ENCODE data around the gene SURF1.
"Not testable (repeated sequence)": the region's sequence is repeated elsewhere in the genome, so short reads cannot be mapped to it uniquely, and the experiment has no call there.

The SURF1 gene

DNA sequence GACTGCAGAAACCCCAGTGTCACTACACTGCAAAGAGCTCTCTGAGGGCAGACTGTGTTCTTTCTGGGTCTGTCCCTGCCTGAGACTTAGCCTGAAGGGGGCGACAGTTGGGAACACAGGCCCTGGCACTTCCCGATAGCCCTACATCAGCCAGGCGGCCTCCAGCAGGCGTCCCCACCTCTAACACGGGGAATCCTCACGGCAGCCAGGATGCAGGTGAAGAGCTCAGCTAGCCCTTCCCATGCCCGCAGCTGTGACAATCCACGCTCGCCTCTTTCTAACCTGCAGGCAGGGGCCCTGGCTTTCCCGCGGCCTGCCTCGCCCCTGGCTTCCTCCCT, 14.2 kb downstream of the SURF1 start:
- no peak for DNase-seq

GRCh38 chr9:133341369-133342068, 14.8 kb downstream of the SURF1 start:
- DNase-seq, result no peak

GRCh38 chr9:133340916-133341315, 15.4 kb downstream of the SURF1 start:
- no peak for DNase-seq

- no peak for DNase-seq
Observed at GRCh38 chr9:133340256-133340655, 16.0 kb downstream of the SURF1 start.

DNA sequence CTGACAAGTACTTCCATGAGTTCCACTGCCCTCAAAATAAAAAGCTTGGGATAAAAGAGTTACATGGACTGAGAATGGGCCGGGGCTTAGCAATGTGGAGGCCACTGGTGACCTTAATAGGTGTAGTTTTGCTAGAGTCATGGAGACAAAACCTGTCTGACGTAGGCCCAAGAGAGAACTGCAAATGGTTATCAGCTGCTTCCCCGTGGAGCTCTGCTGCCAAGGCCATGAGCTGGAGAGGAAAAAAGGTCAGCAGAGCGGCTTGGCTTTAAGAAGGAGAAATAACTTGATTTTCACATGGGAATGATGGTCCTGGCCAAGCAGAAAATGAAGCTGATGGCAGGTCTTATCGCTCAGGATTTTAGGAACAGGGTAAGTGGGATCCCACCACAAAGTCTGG, 16.6 kb downstream of the SURF1 start:
- no peak for DNase-seq

DNA sequence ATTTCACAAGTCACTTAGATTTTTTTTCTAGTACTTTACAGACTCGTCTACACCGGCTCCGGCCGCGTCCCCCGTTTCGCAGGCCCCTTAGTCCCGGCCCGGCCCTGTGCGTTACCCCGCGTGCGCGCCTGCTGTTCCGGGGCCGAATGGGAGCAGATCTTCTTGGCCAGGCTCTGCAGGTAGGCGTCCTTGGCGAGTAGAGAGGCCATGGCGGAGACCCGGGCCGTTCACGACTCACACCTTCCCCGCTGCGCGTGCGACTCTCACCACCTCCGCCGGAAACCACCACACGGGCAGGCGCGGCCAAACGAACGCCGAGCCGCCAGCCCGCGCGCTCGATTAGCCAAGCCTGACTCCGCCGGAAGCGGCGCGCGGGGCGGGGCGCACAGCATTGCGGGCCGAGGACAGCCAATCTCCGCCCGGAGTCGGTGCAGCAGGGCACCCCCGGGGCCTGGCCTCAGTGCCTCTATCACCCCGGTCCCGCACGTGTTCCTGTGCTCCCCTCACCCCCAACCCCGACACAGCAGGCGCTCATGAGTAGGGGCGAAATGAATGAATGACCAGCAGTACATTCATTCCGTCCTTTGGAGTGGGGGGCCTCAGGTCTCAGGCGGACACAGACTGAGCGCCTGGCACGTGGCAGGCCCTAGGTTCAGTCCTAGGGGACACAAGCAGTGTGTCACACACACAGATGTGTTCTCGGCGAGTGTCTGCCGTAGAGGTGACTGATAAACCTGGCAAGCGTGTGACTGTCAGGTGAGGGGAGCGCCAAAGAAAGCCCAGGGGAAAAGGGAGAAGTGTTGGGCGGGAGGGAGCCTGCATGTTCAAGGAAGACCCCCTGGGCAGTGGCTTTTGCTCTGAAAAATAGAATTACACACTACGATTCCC, 20.1 kb downstream of the SURF1 start, which contains the start of gene SURF6:
TSS of gene SURF6 (minus strand) at position 265 of the 888 bp plus-strand sequence. CDS start at position 209, 56 bp downstream.
- DNase-seq, result peak; percentile 85 to 93 (median 90)

GRCh38 chr9:133334888-133335287, 21.4 kb downstream of the SURF1 start:
- DNase-seq, result not testable (repeated sequence)

DNA sequence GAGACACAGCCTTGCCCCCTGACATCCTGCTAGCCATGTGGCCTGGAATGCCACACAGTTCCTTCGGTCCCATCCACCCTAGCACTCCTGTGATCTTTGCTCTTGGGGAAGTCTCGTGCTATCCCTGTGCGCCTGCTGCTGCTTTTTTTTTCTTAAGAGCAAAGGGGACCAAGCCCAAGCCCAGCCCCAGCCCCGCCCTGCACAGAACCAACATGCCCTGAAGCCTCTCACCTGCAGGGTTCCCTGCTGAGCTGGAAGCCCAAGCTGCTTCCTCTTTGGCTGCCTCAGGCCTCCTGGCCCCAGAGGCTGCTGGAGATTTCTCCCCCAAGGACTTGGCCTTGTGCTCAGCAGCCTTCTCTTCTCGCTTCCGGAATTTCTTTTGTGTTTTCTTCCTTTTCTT, 22.1 kb downstream of the SURF1 start:
- DNase-seq, result no peak

GRCh38 chr9:133333566-133333965, 22.7 kb downstream of the SURF1 start:
- DNase-seq, result no peak

GRCh38 chr9:133333011-133333410, 23.3 kb downstream of the SURF1 start:
- no peak for DNase-seq

- no peak for DNase-seq
Observed at GRCh38 chr9:133332381-133332730, 23.9 kb downstream of the SURF1 start.

- DNase-seq, result no peak
Observed at GRCh38 chr9:133331641-133332380, 24.5 kb downstream of the SURF1 start.

GRCh38 chr9:133331221-133331620, 25.1 kb downstream of the SURF1 start:
- no peak for DNase-seq

GRCh38 chr9:133329306-133330156, 26.8 kb downstream of the SURF1 start:
- DNase-seq, result not testable (repeated sequence)

GRCh38 chr9:133327834-133328484, 28.3 kb downstream of the SURF1 start:
- DNase-seq, result no peak

DNA sequence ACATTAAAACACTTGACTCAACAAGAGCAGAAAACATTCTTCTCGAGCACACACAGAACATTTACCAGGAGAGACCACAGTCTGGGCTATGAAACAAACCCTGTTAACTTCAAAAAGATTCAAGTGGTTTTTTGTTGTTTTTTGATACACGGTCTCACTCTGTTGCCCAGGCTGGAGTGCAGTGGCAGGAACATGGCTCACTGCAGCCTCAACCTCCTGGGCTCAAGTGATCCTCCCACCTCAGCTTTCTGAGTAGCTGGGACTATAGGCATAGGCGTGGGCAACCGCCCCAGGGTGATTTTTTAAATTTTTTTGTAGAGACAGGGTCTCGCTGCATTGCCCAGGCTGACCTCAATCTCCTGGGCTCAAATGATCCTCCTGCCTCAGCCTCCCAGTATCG, 29.3 kb downstream of the SURF1 start:
- not testable (repeated sequence) for DNase-seq

DNA sequence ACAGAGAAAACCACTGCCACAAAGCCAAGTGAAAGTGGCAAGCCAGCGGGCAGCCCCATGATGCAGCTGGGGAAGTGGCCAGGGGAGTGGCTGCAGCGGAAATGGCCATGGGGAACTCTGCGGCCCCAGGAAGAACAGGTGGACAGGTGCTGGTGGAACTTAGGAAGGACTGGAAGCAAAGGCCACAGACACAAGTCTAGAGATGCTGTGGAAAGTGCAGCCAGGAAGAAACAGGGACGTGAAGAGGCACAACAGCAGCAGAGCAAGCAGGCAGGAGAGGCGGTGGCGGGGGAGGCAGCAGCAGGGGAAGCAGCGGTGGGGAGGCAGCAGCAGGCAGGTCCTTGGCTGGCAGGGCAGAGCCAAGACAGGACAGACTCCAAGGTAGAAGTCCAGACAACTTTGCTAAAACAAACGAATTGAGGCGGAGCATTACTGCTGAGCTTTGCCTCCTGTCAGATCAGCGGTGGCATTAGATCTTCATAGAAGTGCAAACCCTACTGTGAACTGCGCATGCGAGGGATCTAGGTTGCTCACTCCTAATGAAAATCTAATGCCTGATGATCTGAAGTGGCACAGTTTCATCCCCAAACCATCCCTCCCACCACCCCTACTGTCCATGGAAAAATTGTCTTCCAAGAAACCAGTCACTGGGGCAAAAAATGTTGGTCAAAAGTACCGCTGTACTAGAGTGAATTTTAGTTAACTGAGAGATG, 32.1 kb downstream of the SURF1 start:
- DNase-seq, result no peak

DNA sequence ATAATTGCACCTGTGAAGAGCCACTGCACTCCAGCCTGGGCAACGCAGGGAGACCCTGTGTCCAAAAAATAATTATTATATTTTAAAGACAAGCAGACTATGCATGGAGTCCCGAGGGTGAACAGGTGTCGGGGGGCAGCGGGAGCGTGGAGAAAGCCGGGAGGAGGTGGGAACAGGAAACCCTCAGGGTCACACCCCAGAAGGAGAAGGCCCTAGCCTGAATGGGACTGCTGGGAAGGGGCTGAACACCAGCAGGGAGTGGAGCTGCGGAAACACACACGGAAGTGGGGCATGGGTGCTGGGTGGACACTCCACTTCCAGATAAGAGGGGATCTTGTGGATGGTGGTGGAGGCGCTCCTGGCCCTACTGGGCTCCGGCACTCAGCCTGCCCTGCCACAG, 33.1 kb downstream of the SURF1 start:
- no peak for DNase-seq

GRCh38 chr9:133322701-133323100, 33.6 kb downstream of the SURF1 start:
- no peak for DNase-seq

DNA sequence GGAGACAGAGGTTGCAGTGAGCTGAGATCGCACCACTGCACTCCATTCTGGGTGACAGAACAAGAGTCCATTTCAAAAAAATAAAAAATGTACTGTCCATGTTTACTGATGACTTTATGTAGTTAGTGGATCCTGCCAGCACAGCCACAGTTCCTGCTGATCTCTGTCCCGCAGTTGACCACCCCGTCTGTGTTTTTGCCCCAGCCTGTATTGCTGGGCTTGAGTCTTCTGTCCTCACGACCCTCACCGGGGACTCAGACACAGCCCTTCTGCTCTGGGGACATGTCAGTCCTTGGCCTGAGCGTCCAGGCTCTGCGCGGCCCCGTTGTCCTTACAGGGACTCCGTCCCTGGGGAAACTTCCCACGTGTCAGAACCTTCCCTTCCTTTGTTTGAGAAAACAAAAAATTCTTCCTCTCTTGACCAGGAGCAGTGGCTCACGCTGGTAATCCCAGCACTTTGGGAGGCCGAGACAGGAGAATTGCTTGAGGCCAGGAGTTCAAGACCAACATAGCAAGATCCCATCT, 34.8 kb downstream of the SURF1 start:
- DNase-seq, result no peak

DNA sequence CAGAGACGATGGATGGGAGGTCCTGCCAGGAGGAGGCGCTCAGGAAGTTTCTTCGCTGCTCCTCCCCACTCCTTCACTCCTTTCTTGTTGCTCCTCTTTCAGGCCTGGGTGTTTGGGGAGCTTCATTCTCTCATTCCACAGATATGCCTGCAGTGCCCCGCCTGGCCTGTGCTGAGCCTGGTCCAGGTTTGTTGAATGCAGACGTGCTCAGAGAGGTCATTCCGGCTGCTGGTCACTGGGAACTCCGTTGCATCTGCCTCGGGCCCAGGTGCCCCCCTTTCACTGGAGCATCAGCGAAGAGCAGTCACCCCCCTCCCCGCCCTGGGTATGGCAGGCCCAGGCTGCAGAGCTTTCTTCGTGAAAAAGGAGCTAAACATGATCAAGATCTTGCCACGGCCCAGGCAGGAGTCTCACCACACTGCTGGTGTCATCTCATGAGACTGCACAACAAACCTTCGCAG, 35.8 kb downstream of the SURF1 start:
- no peak for DNase-seq

Measured in activated naive CD4-positive, alpha-beta T cell (primary cell).